Measurements from ENCODE around the gene ESYT2.
"Not testable (repeated sequence)": the region's sequence is repeated elsewhere in the genome, so short reads cannot be mapped to it uniquely, and the experiment has no call there.

Gene ESYT2

DNA sequence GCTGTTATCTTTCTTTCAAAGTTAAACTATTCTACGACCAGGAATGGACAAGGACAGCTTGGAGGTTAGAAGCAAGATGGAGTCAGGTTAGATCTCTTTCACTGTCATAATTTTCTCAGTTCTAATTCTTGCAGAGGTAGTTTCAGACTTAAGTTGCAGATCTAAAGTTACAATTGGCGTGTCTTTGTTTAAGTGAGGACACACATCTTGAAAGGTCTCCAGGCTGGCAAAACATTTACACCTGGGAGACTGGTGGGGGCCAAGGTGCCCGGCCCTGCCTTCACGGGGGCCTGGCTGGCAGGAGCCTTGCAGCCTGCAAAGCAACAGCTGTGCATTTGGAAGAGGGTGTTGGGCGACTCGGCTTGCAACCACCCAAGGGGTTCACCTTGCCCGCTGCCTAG, 25.4 kb upstream of the ESYT2 start:
- DNase-seq, result no peak

DNA sequence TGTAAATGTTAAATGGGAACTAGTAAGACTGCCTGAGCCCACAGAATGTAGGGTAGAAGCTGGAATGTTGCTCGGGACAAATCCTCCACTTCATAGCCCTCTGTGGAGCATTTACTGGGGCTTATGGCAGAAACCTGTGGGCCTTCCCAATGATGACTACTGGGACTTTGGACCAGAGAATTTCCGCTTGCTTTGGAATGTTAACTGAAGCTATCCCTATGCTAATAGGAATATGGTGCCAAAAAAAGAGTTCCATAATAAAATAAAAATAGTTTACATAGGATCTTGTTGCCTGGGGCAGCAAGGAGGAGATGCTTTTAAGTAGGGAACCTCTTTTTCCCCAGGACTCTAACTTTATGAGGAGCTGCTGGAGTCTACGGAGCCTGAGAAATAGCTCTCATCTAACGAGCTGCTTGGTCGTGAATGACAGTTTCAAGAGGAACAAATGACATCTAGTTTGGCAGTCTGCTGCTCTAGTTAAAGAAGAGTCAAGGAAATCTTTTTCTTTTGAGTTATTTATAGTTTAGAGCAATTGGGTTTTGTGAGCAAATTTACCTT, 21.3 kb upstream of the ESYT2 start:
- DNase-seq, result no peak

DNA sequence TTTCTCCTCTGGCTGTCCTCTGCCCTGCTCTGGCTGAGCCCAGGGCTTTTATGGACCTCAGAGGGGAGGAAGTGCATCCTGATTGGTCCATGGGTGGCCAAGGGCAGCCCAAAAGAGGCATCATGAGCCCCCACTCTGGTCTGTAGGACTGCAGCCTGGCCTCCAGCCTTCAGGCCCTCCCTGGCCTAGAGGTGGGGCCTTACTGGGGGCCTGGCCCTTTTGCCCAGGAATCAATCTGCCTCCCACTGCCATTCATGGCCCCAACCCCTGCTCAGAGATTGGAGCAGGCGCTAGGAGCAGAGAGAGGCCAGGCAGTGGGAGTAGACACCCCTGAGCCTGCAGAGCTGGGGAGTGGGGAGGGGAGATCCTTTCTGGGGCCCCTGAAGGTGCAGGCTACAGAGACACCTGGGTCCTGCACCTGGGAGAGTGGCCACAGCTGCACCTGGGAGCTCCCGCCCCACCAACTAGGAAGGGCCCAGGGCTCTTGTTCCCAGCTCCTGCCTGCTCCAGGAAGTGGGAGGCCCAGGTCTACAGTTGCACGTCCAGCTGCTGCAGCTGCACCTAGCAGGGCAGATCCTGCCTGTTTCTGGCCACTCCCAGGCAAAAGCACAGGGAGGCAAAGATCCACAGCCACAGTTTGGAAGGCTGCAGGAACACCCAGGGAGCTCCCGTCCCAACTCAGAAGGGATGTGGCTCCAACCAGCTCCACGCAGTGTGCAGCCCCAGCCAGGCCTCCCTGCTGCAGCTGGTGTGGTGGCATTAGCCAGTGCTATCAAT, 20.6 kb upstream of the ESYT2 start:
- DNase-seq, result no peak

DNA sequence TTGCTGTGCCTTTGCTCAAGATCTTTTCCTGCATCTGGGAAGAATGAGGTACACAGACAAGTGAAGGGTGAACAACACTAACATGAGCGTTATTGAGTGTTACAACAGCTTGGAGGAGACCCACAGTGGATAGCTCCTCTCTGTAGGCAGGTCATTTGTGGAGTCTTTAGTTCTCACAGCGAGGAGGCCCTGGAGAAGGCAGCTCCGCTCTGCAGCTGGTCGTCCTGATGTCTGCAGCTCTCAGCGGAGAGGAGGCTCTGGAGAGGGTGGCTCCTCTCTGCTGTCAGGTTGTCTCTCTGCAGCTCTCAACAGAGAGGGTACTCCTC, 20.1 kb upstream of the ESYT2 start:
- DNase-seq, result no peak

DNA sequence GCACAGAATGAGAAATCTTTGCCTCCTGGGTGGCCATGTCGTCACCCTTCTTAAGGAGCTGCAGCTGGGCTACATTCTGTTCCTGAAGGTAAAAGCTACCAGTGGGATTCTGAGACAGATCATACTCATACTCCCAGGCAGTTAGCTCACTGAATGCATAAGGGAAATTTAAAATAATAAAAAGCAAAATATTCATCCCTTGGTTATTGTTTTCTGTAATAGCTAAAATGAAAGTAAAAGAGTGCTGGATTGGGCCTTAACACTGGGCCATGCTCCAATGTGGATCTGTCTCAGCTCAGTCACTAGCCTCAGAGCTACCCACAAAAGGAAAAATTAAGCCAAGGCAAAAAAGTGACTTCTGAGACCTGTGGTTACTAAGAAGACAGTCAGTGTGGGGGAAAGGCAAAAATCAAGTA, 18.1 kb upstream of the ESYT2 start:
- no peak for DNase-seq

DNA sequence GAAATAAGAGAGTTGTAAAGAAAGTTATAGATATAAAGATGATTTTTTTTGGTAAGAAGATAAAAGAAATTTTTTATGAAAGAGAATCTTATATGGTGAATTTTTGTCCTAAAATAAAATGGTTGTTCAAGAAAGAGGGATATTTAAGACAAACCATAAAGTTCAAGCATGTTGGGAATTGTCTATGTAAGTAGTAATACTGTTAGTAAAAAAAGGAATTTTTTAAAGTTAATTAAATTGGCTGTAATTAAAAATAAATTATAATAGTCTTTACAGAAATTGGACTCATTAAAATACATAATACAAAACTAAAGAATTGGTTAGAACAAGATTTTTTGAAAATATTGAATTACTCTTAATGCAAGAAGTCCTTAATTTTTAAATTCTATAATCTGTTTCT, 17.0 kb upstream of the ESYT2 start:
- DNase-seq, result no peak

DNA sequence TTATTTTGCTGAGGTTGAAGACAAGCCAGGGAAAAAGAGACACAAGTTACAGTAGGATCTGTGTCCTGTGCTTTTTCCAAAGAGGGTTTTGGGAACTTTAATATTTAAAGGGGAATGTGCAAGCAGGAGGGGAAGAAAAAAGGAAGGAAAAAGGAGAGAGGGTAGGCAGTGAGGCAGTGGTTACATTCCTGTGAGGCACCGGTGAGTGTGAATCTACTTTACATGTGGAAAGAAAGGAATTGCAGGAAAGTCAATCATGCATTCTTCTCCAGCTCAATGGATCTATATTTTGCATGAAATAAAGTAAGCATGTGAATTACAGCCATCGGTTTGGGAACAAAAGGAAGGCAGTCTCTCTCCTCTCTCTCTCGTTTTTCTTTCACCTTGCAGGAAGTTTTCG, 14.5 kb upstream of the ESYT2 start:
- DNase-seq, result no peak

DNA sequence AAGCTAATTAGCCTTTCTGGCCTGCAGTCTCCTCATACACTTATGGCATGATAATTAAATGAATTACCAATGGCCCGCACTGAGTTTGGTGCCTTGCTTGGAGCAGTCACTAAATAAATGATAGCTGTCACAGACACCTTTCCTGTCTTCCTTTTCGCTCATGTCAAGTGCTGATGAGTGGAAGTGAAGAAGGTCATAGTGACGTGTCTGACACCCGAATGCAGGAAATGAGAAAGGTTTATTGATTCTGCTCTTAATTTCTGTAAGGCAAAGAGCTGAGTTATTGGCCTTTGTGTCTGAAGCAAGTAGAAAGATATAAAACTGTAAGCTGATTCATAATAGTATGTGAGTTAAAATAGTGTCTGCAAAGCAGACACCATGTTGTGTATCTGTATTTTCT, 13.2 kb upstream of the ESYT2 start:
- no peak for DNase-seq

DNA sequence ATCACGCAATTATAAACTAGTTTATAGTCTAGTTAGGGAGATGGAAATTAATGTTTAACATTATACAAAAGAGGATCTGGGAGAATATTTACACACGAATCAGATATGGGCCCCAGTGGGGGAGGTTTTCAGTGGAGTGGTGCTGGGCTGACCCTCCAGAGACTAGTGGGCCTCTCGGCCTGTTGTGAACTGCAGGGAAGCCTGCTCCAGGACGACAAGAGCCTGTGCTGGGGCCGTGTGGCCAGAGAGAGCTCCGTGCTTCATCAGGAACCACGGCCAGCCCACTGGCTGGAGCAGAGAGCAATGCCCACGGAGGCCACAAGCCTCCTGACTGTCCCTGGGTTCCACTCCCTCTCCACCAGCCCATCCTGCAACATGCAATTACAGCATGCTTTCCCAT, 11.3 kb upstream of the ESYT2 start:
- no peak for DNase-seq

DNA sequence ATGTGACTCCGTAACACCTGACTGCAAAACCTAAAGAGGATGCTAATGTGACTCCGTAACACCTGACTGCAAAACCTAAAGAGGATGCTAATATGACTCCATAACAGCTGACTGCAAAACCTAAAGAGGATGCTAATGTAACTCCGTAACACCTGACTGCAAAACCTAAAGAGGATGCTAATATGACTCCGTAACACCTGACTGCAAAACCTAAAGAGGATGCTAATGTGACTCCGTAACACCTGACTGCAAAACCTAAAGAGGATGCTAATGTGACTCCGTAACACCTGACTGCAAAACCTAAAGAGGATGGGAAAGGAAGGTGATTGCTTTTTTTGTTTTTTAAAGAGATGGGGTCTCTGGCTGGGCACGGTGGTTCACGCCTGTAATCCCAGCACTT, 9.9 kb upstream of the ESYT2 start:
- not testable (repeated sequence) for DNase-seq

DNA sequence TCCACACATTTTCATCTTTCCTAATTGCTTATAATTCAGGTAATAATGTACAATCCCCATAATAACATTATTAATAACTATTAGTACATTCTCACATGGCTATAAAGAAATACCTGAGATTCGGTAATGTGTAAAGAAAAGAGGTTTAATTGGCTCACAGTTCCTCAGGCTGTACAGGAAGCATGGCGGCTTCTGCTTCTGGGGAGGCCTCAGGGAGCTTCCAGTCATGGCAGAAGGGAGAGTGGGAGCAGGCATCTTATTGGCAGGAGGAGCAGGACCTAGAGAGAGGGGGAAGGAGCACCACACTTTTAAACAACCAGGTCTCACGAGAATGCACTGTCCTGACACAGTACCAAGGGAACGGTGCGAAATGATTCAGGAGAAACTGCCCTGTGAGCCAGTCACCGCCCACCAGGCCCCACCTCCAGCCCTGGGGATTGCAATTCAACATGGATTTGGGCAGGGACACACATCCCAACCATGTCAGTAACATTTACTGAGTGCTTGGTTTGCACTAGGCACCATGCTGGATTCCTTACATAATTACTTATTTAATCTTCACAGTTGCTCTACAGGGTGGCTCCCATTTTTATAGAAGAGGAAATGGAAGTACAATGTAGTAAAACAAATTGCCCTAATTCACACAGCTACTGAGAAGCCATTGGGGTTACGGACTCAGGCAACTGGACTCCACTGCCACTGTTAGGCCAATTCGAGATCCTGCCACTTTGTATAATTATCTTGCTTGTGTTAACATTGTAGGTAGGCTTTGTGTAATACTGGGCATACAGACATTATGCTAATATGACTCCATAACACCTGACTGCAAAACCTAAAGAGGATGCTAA, 8.7 kb upstream of the ESYT2 start:
- DNase-seq, result no peak

DNA sequence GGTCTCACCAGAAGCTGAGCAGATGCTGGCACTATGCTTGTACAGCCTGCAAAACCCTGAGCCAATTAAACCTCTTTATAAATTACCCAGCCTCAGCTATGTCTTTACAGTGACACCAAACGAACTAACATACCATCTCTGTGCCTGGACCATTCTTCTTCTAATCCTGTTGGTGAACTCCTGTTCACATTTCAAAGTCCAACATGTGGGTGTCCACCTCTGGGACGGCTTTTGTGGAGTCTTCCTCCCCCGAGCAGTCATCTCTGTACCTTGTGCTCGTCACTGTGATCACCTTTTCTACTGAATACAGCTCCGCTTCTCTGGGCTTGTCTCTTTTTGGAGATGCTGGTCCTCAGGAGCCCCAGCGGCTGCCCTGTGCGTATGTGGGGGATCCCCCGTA, 7.4 kb upstream of the ESYT2 start:
- no peak for DNase-seq

DNA sequence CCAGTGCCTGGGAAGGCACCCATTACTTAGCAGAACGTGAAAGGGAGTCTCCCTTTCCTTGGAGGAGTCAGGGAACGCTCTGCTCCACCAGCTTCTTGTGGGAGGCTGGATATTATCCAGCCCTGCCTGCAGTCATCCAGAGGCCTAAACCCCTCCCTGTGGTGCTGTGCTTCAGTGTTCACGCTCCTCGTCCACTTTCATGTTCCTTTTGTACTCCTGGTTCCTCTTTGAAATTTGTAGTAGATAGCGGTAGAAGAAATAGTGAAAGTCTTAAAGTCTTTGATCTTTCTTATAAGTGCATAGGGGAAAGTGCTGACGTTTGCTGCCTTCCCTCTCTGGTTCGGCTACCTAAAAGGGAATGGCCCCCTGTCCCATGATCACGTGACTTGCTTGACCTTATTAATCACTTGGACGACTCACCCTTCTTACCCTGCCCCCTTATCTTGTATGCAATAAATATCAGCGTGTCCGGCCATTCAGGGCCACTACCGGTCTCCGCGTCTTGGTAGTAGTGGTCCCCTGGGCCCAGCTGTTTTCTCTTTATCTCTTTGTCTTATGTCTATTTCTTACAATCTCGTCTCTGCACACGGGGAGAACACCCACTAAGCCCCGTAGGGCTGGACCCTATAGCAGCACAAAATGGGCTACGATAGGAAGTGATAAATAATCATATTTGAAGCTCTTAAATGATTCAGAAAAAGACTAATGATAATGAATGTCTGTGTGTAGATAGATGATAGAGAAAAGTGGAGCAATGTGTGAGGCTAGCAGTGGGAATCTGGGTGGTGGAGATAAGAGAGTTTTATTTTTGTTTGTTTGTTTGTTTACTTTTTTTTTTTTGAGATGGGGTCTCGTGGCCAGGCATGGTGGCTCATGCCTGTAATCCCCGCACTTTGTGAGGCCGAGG, 5.8 kb upstream of the ESYT2 start:
- peak; percentile 52 to 67 (median 64) for DNase-seq

DNA sequence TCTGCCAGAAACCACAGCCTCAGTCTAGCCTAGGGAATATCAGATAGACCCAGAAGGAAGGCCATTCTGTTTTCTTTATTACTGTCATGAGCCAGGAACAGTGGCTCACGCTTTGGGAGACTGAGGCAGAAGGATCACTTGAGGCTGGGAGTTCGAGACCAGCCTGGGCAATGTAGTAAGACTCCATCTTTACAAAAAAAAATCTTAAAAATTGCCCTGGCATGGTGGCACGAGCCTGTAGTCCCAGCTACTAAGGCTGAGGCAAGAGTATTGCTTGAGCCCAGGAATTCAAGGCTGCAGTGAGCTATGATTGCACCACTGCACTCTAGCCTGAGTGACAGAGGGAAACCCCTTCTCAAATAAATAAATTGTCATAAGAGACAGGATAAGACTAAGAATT, 3.7 kb upstream of the ESYT2 start:
- no peak for DNase-seq

DNA sequence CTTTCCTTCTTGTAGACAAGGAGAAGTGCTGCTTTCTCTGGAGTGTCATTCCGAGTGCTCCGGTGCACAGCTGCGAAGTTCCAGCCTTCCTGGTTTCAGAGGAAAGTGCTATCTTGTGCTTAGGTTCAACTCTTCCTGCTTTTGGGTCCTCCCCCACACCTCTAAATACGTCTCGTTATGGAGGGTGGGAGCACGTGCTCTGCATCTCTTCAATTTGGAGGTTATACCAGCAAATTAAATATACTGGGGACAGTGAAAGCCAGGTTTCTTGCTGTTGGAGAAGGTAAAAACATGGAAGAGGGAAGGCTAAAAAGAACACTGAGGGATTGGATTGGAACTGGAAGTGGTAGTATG, 2.4 kb upstream of the ESYT2 start:
- no peak for DNase-seq

DNA sequence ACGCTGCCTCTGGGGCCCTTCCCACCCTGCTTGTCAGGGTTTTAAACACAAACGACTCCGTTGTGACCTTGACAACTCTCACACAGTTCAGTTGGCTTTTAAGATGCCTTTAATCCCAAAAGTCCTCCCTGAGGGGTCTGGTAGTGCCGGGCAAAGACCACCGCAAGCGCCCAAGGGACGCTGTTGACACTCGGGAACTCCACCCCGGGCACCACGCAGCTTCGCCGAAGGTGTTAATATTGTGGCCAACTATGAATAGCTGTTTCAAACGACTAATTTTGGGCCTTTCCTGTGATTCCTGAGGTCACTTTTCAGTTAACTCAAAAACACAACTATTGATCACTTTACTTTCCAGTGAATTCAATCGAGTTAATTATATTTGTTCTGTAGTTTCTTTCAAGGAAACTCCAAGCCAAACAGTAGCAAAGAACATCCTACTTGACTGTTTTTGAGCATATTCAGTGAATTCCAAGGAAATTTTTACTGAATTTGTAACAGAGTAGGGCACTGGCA, 958 bp upstream of the ESYT2 start:
- DNase-seq, result no peak

DNA sequence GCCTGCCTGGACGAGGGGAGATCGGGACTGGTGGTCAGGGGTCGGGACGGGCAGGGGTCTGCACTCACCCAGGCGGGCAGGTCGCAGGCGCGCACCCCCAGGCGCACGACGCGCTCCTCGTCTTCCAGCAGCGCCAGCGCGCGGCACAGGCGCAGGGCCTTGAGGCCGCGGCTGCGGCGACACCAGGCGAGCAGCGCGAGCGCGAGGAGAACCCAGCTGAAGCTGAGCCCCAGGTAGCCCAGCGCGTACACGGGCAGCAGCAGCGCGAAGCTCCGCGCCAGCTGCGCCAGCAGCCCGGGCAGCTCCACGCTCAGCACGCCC, 328 bp downstream of the ESYT2 start:
- DNase-seq, result peak in 2 of 3 donors; percentile 57 to 80

DNA sequence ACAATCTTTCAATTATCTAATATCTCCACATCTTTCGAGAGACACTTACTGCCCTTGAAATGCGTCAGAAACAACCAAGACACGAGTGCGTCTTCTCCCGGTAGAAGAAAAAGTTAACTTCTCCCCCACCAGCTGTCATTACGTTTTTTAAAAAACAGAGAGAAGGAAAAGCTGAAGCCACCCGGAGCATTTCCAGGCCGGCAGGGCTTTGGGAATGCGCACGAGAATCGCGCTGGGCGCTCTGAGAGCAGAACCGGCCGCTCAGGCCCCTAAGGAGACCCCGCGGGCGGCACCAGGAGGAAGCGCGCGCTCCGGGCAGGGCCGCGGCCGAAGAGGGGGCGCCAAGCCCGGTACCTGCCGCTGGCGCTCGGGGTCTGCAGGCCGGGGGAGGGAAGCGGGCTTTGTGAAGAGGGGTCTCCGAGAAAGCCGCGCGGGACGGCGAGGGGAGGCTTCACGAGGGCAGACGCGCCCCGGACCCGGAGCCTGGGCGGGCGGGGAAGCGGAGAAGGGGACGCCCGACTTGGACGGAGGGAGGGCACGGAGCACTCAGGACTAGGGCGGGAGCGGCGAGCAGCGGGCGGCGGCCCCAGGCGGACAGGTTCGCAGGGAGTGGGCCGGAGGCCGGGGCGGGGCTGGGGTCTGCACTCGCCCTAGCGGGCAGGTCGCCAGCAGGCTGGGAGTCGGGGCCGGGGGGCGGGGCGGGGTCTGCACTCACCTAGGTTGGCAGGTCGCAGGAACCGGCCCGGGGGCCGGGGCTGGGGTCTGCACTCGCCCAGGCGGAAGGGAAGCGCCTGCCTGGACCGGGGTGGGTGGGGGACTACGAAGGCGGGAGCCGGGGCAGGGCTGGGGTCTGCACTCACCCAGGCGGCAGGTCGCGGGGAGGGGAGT, 932 bp downstream of the ESYT2 start:
- peak; percentile 36 to 64 (median 42) for DNase-seq

DNA sequence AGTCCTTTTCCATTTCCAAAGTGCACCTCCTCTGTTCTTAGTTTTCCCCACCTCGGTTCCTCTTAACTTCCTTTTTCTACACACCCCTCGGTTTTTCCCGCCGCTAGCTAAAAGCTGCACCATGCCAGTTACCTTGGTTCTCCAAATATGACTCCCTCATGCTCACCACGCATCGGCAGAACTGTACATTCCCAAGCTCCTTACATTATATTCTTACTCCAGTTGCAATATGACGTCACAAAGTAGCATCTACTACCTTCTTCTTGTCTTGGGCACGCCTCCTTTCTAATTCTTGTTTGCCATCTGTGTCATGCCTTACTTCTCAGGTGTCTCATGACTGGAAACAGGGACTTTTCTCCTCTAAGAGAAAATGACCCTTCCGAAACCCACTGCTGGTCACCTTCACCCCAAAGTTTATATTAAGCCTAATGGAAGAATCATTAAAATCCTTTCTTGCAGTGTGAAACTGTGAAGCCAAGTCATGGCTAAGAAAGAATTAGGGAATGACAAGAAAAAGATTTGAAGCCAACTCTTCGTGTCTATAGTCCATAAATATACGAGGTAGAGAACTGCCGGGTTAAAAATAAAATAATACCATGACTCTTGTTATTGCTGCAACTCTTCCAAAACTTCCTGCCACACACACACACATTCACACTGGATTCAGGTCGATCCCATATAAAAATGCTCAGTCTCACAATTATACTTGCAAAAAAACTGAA, 1.7 kb downstream of the ESYT2 start:
- DNase-seq, result peak; percentile 84 to 92 (median 88)

DNA sequence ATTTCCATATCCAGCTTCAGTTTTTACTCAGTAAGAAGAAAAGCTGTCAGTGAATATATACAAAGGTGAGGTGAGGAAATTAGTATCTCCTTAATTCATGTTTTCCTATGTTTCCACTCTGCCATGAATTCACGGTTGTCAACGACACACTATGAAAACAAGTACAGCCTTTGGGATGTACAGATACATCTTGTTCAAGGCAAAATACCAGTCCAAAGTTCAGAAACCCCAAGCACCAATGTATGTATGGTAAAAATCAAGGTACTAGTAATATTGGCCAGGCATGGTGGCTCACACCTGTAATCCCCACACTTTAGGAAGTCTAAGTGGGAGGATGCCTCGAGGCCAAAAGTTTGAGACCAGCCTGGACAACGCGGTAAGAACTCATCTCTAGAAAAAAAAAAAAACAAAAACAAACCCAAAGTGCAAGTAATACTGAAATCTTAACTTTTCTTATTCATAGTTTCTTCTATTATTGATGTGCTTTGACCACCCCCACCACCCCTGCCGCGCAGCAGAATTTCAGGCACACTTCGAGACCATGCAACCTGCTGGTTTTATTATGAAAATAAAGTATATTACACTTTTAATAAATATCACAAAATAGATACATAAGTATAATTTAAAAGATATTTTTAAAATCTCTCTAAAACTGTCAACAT, 3.5 kb downstream of the ESYT2 start:
- DNase-seq, result no peak

DNA sequence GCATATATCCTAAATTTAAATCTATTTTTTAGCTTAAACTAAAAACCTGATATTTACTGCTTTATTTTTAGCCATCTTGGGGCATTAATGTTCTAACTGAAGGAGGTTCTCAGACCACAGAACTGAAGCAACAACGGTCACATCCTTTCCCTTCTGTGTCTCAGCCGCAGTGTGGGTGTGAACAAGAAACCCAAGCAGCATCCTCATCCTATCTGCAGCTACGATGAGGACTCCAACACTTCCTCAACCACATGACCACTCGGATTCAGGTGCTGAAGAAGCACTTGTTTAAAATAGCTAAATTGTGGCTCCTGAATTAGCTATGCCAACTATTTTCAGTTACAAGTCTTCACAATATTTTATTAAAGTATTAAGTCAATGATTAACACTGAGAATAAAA, 5.3 kb downstream of the ESYT2 start:
- DNase-seq, result peak; percentile 66 to 80 (median 80)

Measured in suppressor macrophage treated with lipopolysaccharide for 1 hour (primary cell).